Activated naive CD4-positive, alpha-beta T cell treated with anti-CD3 and anti-CD28 coated beads for 36 hours (primary cell): ENCODE measurements around the gene TTC23. TPM values are rescaled to one million over a fixed set of nuclear protein-coding genes. Genes with fewer than 3 reads are reported as not detected.

Experiments used
- CTCF ChIA-PET: fragments of 350-600 bp; sonication (Branson Sonifier 250); formaldehyde crosslinking; loops from one replicate; lab custom pipeline; 2021; ENCODE audit warnings: antibody characterized with exemption; lab: Charles Lee
- DNase-seq: peaks from one replicate; pipeline ENCODE4 v3.0.0-alpha.2; 2020
- H3K27ac Mint-ChIP-seq: one replicate; pipeline ENCODE4 v1.8.0; 2021; ENCODE audit warnings: mild to moderate bottlenecking, mixed read lengths
- H3K27me3 Mint-ChIP-seq: one replicate; pipeline ENCODE4 v1.8.0; 2021; ENCODE audit warnings: low read depth, mixed read lengths
- H3K36me3 Mint-ChIP-seq: one replicate; pipeline ENCODE4 v1.8.0; 2021; ENCODE audit warnings: low read depth, mixed read lengths
- H3K4me1 Mint-ChIP-seq: one replicate; pipeline ENCODE4 v1.8.0; 2021; ENCODE audit warnings: low read depth, mixed read lengths
- H3K4me3 Mint-ChIP-seq: one replicate; pipeline ENCODE4 v1.8.0; 2021; ENCODE audit warnings: mild to moderate bottlenecking, moderate library complexity, mixed read lengths
- H3K9me3 Mint-ChIP-seq: one replicate; pipeline ENCODE4 v1.8.0; 2021; ENCODE audit warnings: mixed read lengths
- intact Hi-C: fragments of 100-400 bp; cut with micrococcal nuclease; formaldehyde crosslinking; loops from one replicate; pipeline ENCODE4 v1.15.1; 2023
- total RNA-seq, 2 experiments: library from RNA; stranded (reverse); gene quantifications; one replicate each; pipeline ENCODE4 v1.2.3, GENCODE V29; 2021

Gene TTC23
- total RNA-seq, 2 experiments from 2014 or later = 4.6 to 5.5 TPM

GRCh38 chr15:99099661-99100060, 149.7 kb downstream of the TTC23 start:
- Mint-ChIP-seq H3K9me3 (no peaks in the 10 kb centered on the region), H3K27me3 (peaks cover 35% of the 10 kb centered on the region), H3K4me1 (peaks cover 2% of the 10 kb centered on the region), H3K4me3 (no peak overlapping the region), H3K27ac (no peak overlapping the region), H3K36me3 (no peaks in the 10 kb centered on the region)
- DNase-seq = no peak
- CTCF ChIA-PET = interaction anchor here (1.1 to 3.2 kb wide), 5 partner anchors 9 to 604 kb away, joined by 4 to 16 read pairs (median 4); no protein-coding TSS in a partner anchor
- intact Hi-C loops = loop anchor here (1.0 to 2.0 kb wide), 2 partner anchors 114 to 605 kb away; no protein-coding TSS in a partner anchor

GRCh38 chr15:99098991-99099390, 150.4 kb downstream of the TTC23 start:
- Mint-ChIP-seq H3K9me3 (no peaks in the 10 kb centered on the region), H3K4me1 (peaks cover 2% of the 10 kb centered on the region), H3K27me3 (peaks cover 35% of the 10 kb centered on the region), H3K36me3 (no peaks in the 10 kb centered on the region), H3K4me3 (no peak overlapping the region), H3K27ac (no peak overlapping the region)
- no peak for DNase-seq
- CTCF ChIA-PET = interaction anchor here (0.6 to 1.9 kb wide), 3 partner anchors 16 to 116 kb away, joined by 3 to 5 read pairs (median 3); no protein-coding TSS in a partner anchor
- intact Hi-C loops = no loop called here

DNA sequence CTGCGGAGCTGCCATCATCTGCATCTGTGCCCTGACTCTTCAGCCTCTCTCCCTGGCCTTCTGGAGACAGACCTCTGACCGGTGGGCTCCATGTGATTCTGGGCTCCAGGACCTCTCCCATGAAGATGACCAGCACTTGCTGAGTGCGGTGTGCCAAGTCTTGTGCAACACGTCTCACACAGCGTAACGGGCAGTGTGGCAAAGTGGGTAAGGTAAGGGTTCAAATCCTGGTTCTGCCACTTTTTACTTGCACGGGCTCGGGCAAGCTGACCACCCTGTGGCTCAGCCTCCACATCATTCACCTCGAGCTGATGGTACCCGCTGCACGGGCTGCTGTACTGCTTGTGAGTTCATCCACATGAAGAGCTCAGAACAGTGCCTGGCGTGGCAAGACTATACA, 151.0 kb downstream of the TTC23 start:
- H3K9me3 Mint-ChIP-seq = no peaks in the 10 kb centered on the region
- H3K27ac Mint-ChIP-seq = no peak overlapping the region
- H3K4me1 Mint-ChIP-seq = peaks cover 2% of the 10 kb centered on the region
- DNase-seq = no peak
- CTCF ChIA-PET = interaction anchor here (0.6 to 1.9 kb wide), 3 partner anchors 15 to 158 kb away, joined by 3 to 5 read pairs (median 3); no protein-coding TSS in a partner anchor
- H3K27me3 Mint-ChIP-seq = peaks cover 32% of the 10 kb centered on the region
- H3K36me3 Mint-ChIP-seq = no peaks in the 10 kb centered on the region
- no peak overlapping the region for H3K4me3 Mint-ChIP-seq
- intact Hi-C loops = no loop called here

- intact Hi-C loops = no loop called here
- Mint-ChIP-seq H3K27me3 (peaks cover 26% of the 10 kb centered on the region), H3K9me3 (no peaks in the 10 kb centered on the region), H3K36me3 (no peaks in the 10 kb centered on the region), H3K4me3 (no peak overlapping the region), H3K4me1 (peaks cover 2% of the 10 kb centered on the region), H3K27ac (no peak overlapping the region)
- no peak for DNase-seq
- CTCF ChIA-PET = interaction anchor here (0.6 to 1.9 kb wide), 3 partner anchors 15 to 159 kb away, joined by 3 to 5 read pairs (median 3); no protein-coding TSS in a partner anchor
Observed at GRCh38 chr15:99097441-99098410, 151.7 kb downstream of the TTC23 start.

GRCh38 chr15:99096894-99097426, 152.4 kb downstream of the TTC23 start:
- Mint-ChIP-seq H3K4me3 (no peak overlapping the region), H3K36me3 (no peaks in the 10 kb centered on the region), H3K27me3 (peaks cover 21% of the 10 kb centered on the region), H3K9me3 (no peaks in the 10 kb centered on the region), H3K4me1 (peaks cover 2% of the 10 kb centered on the region), H3K27ac (no peak overlapping the region)
- CTCF ChIA-PET = no interaction called here
- no peak for DNase-seq
- intact Hi-C loops = no loop called here

DNA sequence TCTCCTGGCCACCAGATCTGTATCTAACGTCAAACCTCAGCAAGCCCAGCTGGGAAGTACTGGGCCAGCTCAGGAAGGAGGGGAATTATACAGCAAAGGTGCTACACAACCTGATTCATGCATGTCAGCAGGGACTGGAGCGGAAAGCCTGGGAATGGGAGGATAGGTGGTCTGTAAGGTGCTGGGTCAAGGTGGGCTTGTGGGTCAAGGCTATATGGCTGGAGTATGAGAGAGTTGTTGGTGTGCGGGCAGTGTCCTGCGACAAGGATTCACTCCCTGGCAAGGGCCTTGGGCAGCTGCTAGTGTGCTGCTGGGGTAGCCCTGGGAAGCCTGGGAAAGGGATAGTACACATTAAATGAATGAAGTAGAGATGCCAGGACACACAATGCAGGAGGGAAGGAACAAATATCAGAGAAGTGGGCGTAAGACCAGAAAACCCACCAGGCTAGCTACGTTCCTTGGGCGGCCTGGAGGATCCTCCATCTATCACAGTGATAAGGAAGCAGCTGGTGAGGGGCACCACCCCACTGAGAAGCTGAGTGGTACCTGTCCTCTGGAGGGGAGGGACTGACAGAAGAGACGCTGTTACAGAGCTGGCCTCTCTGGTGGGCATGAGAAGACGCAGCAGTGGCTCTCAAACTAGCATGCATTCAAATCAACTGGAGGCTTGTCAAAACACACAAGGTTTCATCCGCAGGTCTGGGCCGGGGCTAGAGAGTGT, 153.0 kb downstream of the TTC23 start:
- Mint-ChIP-seq H3K4me1 (peaks cover 2% of the 10 kb centered on the region), H3K27me3 (peaks cover 15% of the 10 kb centered on the region), H3K36me3 (no peaks in the 10 kb centered on the region), H3K4me3 (no peak overlapping the region), H3K27ac (no peak overlapping the region), H3K9me3 (no peaks in the 10 kb centered on the region)
- intact Hi-C loops = no loop called here
- CTCF ChIA-PET = no interaction called here
- no peak for DNase-seq

DNA sequence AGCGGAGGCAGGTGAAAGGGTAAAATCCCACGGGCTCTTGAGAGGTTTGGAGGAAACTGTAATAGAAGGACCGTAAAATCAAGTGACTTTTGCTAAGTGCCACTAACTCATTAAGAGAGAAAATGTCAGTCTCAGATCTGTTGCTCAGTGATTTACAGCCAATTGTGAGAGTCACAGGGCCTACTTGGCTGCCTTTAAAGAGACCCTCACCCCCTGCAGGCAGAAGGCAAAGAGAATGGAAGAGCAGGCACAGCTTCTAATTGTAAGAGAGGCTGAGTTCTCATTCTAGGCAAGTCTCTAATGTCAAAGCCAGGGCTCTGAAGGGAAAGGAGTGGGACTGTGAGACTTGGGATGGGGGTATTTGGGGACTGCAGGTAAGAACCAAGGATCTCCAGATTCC, 153.8 kb downstream of the TTC23 start:
- CTCF ChIA-PET = no interaction called here
- H3K4me3 Mint-ChIP-seq = no peak overlapping the region
- no peak for DNase-seq
- peaks cover 2% of the 10 kb centered on the region for H3K4me1 Mint-ChIP-seq
- H3K9me3 Mint-ChIP-seq = no peaks in the 10 kb centered on the region
- peaks cover 13% of the 10 kb centered on the region for H3K27me3 Mint-ChIP-seq
- H3K27ac Mint-ChIP-seq = no peak overlapping the region
- no peaks in the 10 kb centered on the region for H3K36me3 Mint-ChIP-seq
- intact Hi-C loops = no loop called here

- Mint-ChIP-seq H3K27ac (no peak overlapping the region), H3K4me3 (no peak overlapping the region), H3K9me3 (no peaks in the 10 kb centered on the region), H3K4me1 (peaks cover 8% of the 10 kb centered on the region), H3K36me3 (no peaks in the 10 kb centered on the region), H3K27me3 (peaks cover 7% of the 10 kb centered on the region)
- no peak for DNase-seq
- CTCF ChIA-PET = interaction anchor here (0.6 to 1.2 kb wide), 3 partner anchors 9 to 614 kb away, joined by 3 to 4 read pairs (median 4); no protein-coding TSS in a partner anchor
- intact Hi-C loops = no loop called here
Observed at GRCh38 chr15:99092554-99093172, 156.7 kb downstream of the TTC23 start.

- intact Hi-C loops = no loop called here
Observed at GRCh38 chr15:99090938-99091337, 158.4 kb downstream of the TTC23 start.

DNA sequence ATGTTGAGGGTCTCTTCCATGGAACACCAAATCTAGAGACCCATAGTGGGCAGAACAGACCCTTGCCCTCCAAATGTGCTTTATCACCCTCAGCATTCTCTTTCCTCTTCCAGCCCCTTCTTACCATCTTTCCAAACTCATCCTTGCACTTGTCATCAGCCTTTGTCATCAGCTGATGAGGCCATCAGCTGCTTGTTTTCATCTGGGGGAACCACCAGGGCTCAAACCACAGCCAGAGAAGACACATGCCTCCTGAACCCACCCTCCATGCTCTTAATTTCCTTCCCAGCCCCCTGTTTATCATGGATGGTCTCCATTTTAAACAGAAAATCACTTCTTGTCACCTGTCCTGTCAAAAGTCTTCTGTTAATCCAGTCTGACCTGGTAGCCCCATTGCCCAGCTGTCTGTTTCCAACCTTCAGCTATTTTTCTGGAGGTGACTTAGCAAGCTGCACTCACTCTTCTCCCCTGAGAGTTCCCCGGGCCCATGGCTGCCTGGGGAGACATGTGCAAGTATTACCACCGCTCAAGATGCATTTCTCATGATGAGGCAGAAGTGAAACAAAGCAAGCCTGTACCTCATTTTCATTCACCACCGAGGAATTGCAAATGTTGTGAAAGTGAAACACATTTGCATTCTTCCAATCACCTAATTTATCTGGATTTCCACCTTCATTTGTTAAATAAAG, 159.2 kb downstream of the TTC23 start:
- peaks cover 5% of the 10 kb centered on the region for H3K27me3 Mint-ChIP-seq
- H3K9me3 Mint-ChIP-seq = no peaks in the 10 kb centered on the region
- no peak overlapping the region for H3K4me3 Mint-ChIP-seq
- DNase-seq = peak; percentile 33
- H3K27ac Mint-ChIP-seq = peak overlapping the region; percentile 34
- H3K4me1 Mint-ChIP-seq = peaks cover 8% of the 10 kb centered on the region
- no peaks in the 10 kb centered on the region for H3K36me3 Mint-ChIP-seq
- intact Hi-C loops = no loop called here
- CTCF ChIA-PET = interaction anchor here (0.8 to 1.0 kb wide), 2 partner anchors 12 kb away, joined by 3 to 4 read pairs; no protein-coding TSS in a partner anchor

More at GRCh38 chr15:99090938-99091337, 158.4 kb downstream of the TTC23 start:
- peaks cover 8% of the 10 kb centered on the region for H3K4me1 Mint-ChIP-seq
- H3K27me3 Mint-ChIP-seq = peaks cover 5% of the 10 kb centered on the region
- H3K4me3 Mint-ChIP-seq = no peak overlapping the region
- CTCF ChIA-PET = interaction anchor here (0.6 to 0.8 kb wide), 3 partner anchors 11 to 302 kb away, joined by 3 read pairs; no protein-coding TSS in a partner anchor
- H3K9me3 Mint-ChIP-seq = no peaks in the 10 kb centered on the region
- DNase-seq = no peak
- no peaks in the 10 kb centered on the region for H3K36me3 Mint-ChIP-seq
- H3K27ac Mint-ChIP-seq = no peak overlapping the region

DNA sequence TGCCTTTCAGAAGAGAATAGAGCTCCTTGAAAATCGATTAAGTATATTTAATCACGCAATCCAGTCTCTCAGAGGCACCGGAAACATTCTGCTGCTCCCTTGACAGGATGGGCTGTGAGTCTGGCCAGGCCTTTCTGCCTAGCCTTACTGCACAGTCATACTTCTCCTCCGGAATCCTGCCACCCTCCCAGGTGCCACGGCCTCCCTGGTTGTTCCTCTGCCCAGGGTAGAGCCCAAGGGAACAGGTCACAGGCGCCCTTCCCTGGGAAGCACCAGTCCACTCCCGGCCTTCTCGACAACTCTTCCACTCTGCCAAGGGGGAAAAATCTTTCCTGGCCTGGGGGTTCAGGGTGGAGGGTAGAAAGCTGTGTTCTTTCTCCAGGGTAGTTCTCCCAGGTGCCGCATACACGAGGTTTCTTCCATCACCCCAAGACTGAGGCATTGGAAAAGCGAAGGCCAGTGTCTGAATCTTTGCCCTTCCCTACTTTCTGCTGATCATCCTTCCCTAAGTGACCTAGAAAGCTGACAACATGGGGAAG, 161.9 kb downstream of the TTC23 start:
- H3K27me3 Mint-ChIP-seq = peaks cover 5% of the 10 kb centered on the region
- no peaks in the 10 kb centered on the region for H3K36me3 Mint-ChIP-seq
- intact Hi-C loops = no loop called here
- peaks cover 8% of the 10 kb centered on the region for H3K4me1 Mint-ChIP-seq
- H3K4me3 Mint-ChIP-seq = no peak overlapping the region
- no peaks in the 10 kb centered on the region for H3K9me3 Mint-ChIP-seq
- DNase-seq = no peak
- H3K27ac Mint-ChIP-seq = no peak overlapping the region
- CTCF ChIA-PET = interaction anchor here (0.6 to 1.8 kb wide), 3 partner anchors 11 to 616 kb away, joined by 3 to 10 read pairs (median 3); no protein-coding TSS in a partner anchor
